HFF-Myc (cell line): ENCODE data around the gene PTPN3.

ENCODE experiments used
- DNase-seq: peaks from one replicate; pipeline ENCODE4 v3.0.0-alpha.2; 2011; ENCODE audit warnings: low read depth; ENCODE audit errors: extremely low read depth
- H3K4me3 ChIP-seq: replicated peaks from 2 replicates; pipeline ENCODE4 v1.5.1; 2011; ENCODE audit warnings: low read depth, mild to moderate bottlenecking, control low read depth, low read length
- TF ChIP-seq, protein P1 (sequence below): IDR thresholded peaks from 2 replicates; pipeline ENCODE4 v1.5.1; 2012; ENCODE audit warnings: mild to moderate bottlenecking, low read depth, low read length, control low read depth; ENCODE audit errors: missing control alignments

Gene PTPN3

DNA sequence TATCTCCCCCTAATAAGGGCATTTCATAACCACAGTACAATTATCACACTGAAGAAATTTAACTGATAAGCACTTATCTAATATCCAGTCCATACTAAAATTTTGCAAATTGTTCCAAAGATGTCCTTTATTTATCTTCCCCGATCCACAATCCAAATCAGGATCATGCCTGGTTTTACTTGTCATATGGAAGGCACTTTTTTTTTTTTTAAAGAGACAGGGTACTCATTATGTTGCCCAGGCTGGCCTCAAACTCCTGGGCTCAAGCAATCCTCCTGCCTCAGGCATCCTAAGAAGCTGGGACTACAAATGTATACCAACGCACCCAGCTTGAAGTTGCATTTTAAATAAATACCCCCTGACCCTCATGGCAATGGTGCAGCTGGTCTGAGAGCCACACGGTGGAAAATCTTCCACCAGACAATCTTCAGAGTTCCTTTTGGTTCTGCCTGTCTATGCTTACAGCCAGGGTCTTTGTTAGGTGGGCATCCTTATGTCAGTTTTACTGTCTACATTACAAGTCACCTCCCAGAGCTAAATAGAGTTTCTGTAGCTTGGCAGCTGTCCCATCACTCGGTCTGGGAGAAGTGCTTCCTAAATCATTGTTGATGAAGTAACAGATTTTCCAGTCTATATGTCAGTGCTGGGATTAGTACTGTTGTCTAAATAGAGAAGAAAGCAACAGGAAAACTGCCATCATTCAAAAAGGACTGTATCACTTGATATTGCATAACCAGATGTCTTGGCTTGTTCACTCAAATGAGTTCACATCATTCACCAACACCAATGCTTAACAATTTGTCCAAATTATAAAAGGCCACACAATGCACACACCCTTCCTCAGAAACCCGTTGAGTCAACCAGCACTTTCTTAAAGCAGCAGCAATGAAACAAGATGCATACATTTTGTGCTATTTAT lies 26.4 kb downstream of the PTPN3 start:
- TF ChIP-seq, protein P1, sequence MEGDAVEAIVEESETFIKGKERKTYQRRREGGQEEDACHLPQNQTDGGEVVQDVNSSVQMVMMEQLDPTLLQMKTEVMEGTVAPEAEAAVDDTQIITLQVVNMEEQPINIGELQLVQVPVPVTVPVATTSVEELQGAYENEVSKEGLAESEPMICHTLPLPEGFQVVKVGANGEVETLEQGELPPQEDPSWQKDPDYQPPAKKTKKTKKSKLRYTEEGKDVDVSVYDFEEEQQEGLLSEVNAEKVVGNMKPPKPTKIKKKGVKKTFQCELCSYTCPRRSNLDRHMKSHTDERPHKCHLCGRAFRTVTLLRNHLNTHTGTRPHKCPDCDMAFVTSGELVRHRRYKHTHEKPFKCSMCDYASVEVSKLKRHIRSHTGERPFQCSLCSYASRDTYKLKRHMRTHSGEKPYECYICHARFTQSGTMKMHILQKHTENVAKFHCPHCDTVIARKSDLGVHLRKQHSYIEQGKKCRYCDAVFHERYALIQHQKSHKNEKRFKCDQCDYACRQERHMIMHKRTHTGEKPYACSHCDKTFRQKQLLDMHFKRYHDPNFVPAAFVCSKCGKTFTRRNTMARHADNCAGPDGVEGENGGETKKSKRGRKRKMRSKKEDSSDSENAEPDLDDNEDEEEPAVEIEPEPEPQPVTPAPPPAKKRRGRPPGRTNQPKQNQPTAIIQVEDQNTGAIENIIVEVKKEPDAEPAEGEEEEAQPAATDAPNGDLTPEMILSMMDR: no peak
- no peak for DNase-seq
- no peak overlapping the region for H3K4me3 ChIP-seq

GRCh38 chr9:109469646-109470358 lies 28.3 kb downstream of the PTPN3 start:
- peak; percentile 45 for DNase-seq
- H3K4me3 ChIP-seq: no peak overlapping the region
- TF ChIP-seq, protein P1: peak; percentile 93

DNA sequence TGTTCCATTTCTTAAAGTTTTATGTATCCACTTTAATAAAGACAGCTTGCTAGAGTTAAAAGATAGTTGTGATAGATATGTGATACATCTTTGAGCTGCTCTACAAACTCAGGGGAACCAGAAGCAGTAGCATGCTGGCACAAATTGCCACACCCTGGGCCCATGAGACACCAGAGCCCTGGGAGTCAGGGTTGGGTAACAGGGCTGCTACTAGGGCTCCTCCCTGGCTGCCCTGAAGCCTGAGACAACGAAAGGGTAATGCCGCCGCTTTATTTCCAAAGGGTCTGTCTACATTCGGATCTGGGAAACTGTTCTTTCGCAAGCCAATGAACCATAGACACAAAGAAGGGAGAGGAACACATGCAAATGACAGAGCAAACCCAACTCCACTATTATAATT lies 29.2 kb downstream of the PTPN3 start:
- no peak for DNase-seq
- no peak overlapping the region for H3K4me3 ChIP-seq
- TF ChIP-seq, protein P1: no peak

- TF ChIP-seq, protein P1: no peak
- DNase-seq: no peak
- no peak overlapping the region for H3K4me3 ChIP-seq
Measured at GRCh38 chr9:109467936-109468335, 30.2 kb downstream of the PTPN3 start.

- DNase-seq: no peak
- TF ChIP-seq, protein P1: no peak
- H3K4me3 ChIP-seq: no peak overlapping the region
Measured at GRCh38 chr9:109466623-109467590, 31.2 kb downstream of the PTPN3 start.

GRCh38 chr9:109463924-109464625 lies 34.0 kb downstream of the PTPN3 start:
- no peak overlapping the region for H3K4me3 ChIP-seq
- DNase-seq: no peak
- TF ChIP-seq, protein P1: no peak
